PC-3 (cell line): ENCODE data around the gene POMT2.

Experiments
- CTCF ChIP-seq: fragments of 300-600 bp; sonication (generic); conservative IDR thresholded peaks from 2 replicates; pipeline ENCODE4 v1.5.1; 2017; ENCODE audit warnings: antibody characterized with exemption, low read depth, mild to moderate bottlenecking, low read length
- EZH2 ChIP-seq: fragments of 300-600 bp; sonication (generic); IDR thresholded peaks from one replicate; pipeline ENCODE4 v1.6.1; 2017; ENCODE audit warnings: antibody characterized with exemption, mild to moderate bottlenecking, low read length; ENCODE audit not compliant: unreplicated experiment
- EZH2phosphoT487 ChIP-seq: fragments of 300-600 bp; sonication (generic); IDR thresholded peaks from 2 replicates; pipeline ENCODE4 v1.6.1; 2018; ENCODE audit warnings: mild to moderate bottlenecking, antibody characterized with exemption, low read length, borderline replicate concordance

GRCh38 chr14:77323571-77323970 is 2.9 kb upstream of the POMT2 start:
- TF ChIP-seq EZH2phosphoT487: no peak
- TF ChIP-seq CTCF: no peak
- TF ChIP-seq EZH2: no peak
